ENCODE results near the gene IL11. TPM values are rescaled to one million over a fixed set of nuclear protein-coding genes. Genes with fewer than 3 reads are reported as not detected.
A peak's percentile ranks its signal among the peaks of the same experiment; 100 is the strongest.

IL11 gene
- total and polyA plus RNA-seq, 4 donors: 0.26 to 0.74 (median 0.41) TPM; not detected in 1

DNA sequence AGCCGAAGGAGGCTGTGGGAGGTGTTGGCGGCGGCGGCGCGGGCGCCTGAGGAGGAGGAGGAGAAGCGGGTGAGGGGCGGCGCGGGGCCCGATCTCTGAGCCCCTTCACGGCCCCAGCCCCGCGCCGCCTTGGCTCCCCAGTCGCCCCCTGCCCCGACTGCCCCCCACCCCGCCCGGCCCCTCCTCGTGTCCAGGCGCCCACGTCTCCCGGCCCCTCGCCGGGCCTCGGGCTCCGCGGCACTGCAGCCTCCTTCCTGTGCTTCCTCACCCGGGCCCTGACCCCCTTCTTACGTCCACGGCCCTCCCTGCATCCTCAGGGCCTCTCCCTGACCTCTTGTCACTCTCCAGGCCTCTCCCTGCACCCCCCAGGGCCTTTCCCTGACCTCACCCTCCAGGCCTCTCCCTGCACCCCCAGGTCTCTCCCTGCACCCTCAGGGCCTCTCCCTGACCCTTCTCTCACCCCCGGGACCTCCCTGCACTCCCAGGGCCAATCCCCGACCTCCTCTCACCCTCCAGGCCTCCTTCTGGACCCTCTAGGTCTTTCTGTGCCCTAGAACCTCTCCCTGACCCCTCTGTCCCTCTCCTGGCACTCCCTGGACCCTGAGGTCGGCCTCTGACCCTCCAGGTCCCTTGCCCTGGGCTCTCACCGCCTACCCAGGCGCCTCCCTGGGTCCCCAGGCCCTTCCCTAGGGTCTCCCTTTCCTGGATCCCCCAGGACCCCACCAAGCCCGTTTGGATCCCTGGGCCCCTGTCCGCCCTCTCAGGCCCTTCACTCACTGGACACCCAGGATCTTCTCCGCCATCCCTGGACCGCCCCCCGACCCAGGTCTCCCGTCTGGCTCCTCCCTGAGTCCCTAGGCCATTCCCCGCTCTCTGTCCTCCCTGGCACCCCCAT, 30.1 kb downstream of the IL11 start:
- Histone ChIP-seq H3K9me3 (ENCODE audit: control insufficient read depth in 4 of 4, insufficient read depth in 3 of 4, low read length in 3 of 4) (no peaks in the 10 kb centered on the region), H3K27ac (ENCODE audit: low read depth in 1 of 2, low read length in 1 of 2) (peak overlapping the region; percentile 71 to 85), H3K9ac (ENCODE audit: insufficient read depth in 1 of 2, low read length in 2 of 2) (peak overlapping the region in 1 of 2 donors; percentile 86), H3K27me3 (ENCODE audit: control insufficient read depth in 3 of 3, insufficient read depth in 3 of 3, low read length in 2 of 3) (no peaks in the 10 kb centered on the region), H3K4me3 (peak overlapping the region; percentile 50), H3K4me1 (ENCODE audit: control insufficient read depth in 5 of 5, insufficient read depth in 5 of 5, low read length in 5 of 5) (peaks cover 6 to 23% (median 9%) of the 10 kb centered on the region in 5 donors), H3K36me3 (ENCODE audit: control insufficient read depth in 4 of 4, insufficient read depth in 4 of 4, low read length in 4 of 4) (peaks cover 0 to 17% (median 6%) of the 10 kb centered on the region in 4 donors)
- DNase-seq (peak in 2 of 3 donors; percentile 32 to 54), ATAC-seq (ENCODE audit: insufficient read depth, low FRiP score) (no peak)
- 4 to 7% methylated on average over 28 to 44 of the region's 44 CpGs for WGBS, 2 donors
- TF ChIP-seq, protein P1, sequence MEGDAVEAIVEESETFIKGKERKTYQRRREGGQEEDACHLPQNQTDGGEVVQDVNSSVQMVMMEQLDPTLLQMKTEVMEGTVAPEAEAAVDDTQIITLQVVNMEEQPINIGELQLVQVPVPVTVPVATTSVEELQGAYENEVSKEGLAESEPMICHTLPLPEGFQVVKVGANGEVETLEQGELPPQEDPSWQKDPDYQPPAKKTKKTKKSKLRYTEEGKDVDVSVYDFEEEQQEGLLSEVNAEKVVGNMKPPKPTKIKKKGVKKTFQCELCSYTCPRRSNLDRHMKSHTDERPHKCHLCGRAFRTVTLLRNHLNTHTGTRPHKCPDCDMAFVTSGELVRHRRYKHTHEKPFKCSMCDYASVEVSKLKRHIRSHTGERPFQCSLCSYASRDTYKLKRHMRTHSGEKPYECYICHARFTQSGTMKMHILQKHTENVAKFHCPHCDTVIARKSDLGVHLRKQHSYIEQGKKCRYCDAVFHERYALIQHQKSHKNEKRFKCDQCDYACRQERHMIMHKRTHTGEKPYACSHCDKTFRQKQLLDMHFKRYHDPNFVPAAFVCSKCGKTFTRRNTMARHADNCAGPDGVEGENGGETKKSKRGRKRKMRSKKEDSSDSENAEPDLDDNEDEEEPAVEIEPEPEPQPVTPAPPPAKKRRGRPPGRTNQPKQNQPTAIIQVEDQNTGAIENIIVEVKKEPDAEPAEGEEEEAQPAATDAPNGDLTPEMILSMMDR (IDR thresholded peaks at IDR 0.05; ENCODE audit: control extremely low read depth, extremely low read depth): no peak

DNA sequence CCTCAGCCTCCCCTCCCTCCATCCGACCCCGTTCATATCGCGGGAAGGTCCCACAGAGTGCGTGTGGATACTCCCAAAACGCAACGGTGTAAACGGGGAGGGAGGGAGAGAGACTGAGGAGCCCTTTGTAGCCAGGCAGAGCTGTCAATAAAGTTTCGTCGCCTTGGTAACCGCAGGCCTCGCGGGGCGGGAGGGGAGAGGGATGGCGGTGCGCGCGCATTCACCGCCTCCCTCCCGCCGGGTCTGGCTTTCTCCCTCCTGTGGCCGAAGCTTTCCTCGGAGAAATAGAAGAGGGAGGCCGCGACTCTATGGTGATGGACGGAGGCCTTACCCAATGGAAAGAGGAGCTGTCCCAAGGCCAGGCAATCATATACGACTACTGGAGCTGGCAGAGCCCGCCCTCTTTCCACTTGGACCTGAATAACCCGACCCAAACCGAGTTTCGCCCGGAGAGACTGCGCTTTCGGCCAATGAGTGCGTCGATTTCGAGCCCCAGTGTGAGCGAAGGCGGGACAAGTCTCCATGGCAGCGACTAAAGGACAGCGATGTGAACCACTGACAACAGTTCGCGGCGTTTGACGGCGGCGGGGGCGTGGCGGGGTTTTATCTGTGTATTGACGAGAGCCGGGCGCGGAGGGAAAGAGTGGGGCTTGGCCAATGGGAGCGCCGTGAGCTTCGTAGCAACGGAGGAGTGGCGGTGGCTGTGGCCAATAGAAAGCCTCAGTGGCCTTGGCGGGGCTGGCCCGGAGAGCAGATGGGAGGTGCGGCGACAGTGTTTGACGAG, 31.0 kb downstream of the IL11 start, which contains the start of gene KMT5C:
KMT5C (plus strand) TSS at position 772 of the 784 bp plus-strand sequence. CDS start 2,061 bp downstream, outside the sequence.
- Histone ChIP-seq H3K9me3 (ENCODE audit: control insufficient read depth in 4 of 4, insufficient read depth in 3 of 4, low read length in 3 of 4) (no peaks in the 10 kb centered on the region), H3K27ac (ENCODE audit: low read depth in 1 of 2, low read length in 1 of 2) (peak within 1 kb of the TSS; percentile 91 to 94), H3K27me3 (ENCODE audit: control insufficient read depth in 3 of 3, insufficient read depth in 3 of 3, low read length in 2 of 3) (no peaks in the 10 kb centered on the region), H3K9ac (ENCODE audit: insufficient read depth in 1 of 2, low read length in 2 of 2) (peak within 1 kb of the TSS; percentile 94 to 98), H3K4me3 (peak within 1 kb of the TSS; percentile 50), H3K36me3 (ENCODE audit: control insufficient read depth in 4 of 4, insufficient read depth in 4 of 4, low read length in 4 of 4) (peaks cover 0 to 17% (median 6%) of the 10 kb centered on the region in 4 donors), H3K4me1 (ENCODE audit: control insufficient read depth in 5 of 5, insufficient read depth in 5 of 5, low read length in 5 of 5) (peaks cover 6 to 23% (median 9%) of the 10 kb centered on the region in 5 donors)
- 0 to 1% methylated on average over 63 of the region's 63 CpGs for WGBS, 2 donors
- DNase-seq (peak; percentile 100), ATAC-seq (ENCODE audit: insufficient read depth, low FRiP score) (peak; percentile 94)
- TF ChIP-seq, protein P1 (IDR thresholded peaks at IDR 0.05; ENCODE audit: control extremely low read depth, extremely low read depth): no peak

GRCh38 chr19:55336101-55336500, 34.2 kb downstream of the IL11 start:
- ATAC-seq (ENCODE audit: insufficient read depth, low FRiP score) (no peak), DNase-seq (no peak)
- Histone ChIP-seq H3K27me3 (ENCODE audit: control insufficient read depth in 3 of 3, insufficient read depth in 3 of 3, low read length in 2 of 3) (peaks cover 0 to 4% (median 0%) of the 10 kb centered on the region in 3 donors), H3K4me1 (ENCODE audit: control insufficient read depth in 5 of 5, insufficient read depth in 5 of 5, low read length in 5 of 5) (peaks cover 0 to 16% (median 6%) of the 10 kb centered on the region in 5 donors), H3K27ac (ENCODE audit: low read depth in 1 of 2, low read length in 1 of 2) (no peak overlapping the region), H3K4me3 (no peak overlapping the region), H3K9me3 (ENCODE audit: control insufficient read depth in 4 of 4, insufficient read depth in 3 of 4, low read length in 3 of 4) (no peaks in the 10 kb centered on the region), H3K9ac (ENCODE audit: insufficient read depth in 1 of 2, low read length in 2 of 2) (no peak overlapping the region), H3K36me3 (ENCODE audit: control insufficient read depth in 4 of 4, insufficient read depth in 4 of 4, low read length in 4 of 4) (no peaks in the 10 kb centered on the region)
- WGBS, 2 donors: 81 to 84% methylated on average over 7 of the region's 7 CpGs
- TF ChIP-seq, protein P1 (IDR thresholded peaks at IDR 0.05; ENCODE audit: control extremely low read depth, extremely low read depth): no peak
